OCI-LY1 (cell line): ENCODE data around the gene C19orf33.

ENCODE experiments used
- EZH2 ChIP-seq: fragments of 200-600 bp; sonication (generic), shearing (Covaris generic); IDR thresholded peaks from 2 replicates; pipeline ENCODE4 v1.8.0; 2017; ENCODE audit warnings: borderline replicate concordance, mixed run types, mild to moderate bottlenecking, antibody characterized with exemption, low read length, moderate library complexity, mixed read lengths
- TF ChIP-seq, protein P1 (sequence below): fragments of 200-600 bp; sonication (generic), shearing (Covaris generic); IDR thresholded peaks from 2 replicates; pipeline ENCODE4 v1.5.1; 2017; ENCODE audit warnings: mild to moderate bottlenecking, antibody characterized with exemption, low read length, moderate library complexity, mixed read lengths

DNA sequence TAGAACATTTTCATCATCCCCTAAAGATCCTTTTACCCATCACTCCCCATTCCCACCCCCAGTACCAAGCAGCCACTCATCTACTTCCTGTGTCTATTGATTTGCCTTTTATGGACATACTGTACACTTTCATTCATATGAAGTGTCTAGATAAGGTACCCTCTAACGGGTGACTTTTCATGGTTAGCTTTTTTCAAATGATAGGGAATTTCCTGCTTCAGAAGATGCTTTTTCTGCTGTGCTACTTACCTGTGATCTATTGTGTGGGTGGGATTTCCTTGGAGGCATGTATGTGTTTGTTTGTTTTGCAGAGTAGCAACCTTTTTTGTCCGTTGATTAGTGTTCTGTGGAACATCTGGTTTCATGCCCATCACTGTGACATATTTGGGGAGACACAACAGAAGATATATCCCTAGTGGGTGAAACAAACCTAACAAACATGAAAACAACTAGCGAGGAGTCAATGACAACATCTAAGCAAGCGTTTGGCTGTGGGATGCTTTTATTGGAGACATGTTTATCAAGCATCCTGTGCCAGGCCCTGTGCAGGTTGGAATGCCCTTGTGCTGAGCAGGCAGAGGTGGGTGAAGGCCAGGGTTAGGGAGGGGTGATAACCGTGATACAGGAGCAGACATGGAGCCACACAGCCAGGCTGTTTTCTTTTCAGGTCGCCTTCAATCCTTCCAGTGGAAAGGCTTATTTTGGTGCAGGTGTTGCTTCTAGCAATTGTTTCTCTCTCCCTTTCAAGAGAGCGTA, 22.1 kb upstream of the C19orf33 start:
- TF ChIP-seq, protein P1, sequence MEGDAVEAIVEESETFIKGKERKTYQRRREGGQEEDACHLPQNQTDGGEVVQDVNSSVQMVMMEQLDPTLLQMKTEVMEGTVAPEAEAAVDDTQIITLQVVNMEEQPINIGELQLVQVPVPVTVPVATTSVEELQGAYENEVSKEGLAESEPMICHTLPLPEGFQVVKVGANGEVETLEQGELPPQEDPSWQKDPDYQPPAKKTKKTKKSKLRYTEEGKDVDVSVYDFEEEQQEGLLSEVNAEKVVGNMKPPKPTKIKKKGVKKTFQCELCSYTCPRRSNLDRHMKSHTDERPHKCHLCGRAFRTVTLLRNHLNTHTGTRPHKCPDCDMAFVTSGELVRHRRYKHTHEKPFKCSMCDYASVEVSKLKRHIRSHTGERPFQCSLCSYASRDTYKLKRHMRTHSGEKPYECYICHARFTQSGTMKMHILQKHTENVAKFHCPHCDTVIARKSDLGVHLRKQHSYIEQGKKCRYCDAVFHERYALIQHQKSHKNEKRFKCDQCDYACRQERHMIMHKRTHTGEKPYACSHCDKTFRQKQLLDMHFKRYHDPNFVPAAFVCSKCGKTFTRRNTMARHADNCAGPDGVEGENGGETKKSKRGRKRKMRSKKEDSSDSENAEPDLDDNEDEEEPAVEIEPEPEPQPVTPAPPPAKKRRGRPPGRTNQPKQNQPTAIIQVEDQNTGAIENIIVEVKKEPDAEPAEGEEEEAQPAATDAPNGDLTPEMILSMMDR = no peak
- TF ChIP-seq EZH2 = no peak
